ENCODE measurements around the gene BCL2.
"Not testable (repeated sequence)": the region's sequence is repeated elsewhere in the genome, so short reads cannot be mapped to it uniquely, and the experiment has no call there.

The BCL2 gene

GRCh38 chr18:63236921-63237846, 82.4 kb downstream of the BCL2 start:
- DNase-seq (no peak), ATAC-seq (no peak)
- Mint-ChIP-seq H3K36me3 (ENCODE audit: low read depth) (peaks cover 65% of the 10 kb centered on the region), H3K27ac (peak overlapping the region; percentile 91), H3K9me3 (peaks cover 22% of the 10 kb centered on the region), H3K27me3 (no peaks in the 10 kb centered on the region), H3K4me1 (peaks cover 72% of the 10 kb centered on the region), H3K4me3 (no peak overlapping the region)

- H3K4me1 Mint-ChIP-seq: peaks cover 75% of the 10 kb centered on the region
- no peak for ATAC-seq
- peak overlapping the region; percentile 91 for H3K27ac Mint-ChIP-seq
- H3K9me3 Mint-ChIP-seq: peaks cover 22% of the 10 kb centered on the region
- H3K27me3 Mint-ChIP-seq: no peaks in the 10 kb centered on the region
- H3K36me3 Mint-ChIP-seq (ENCODE audit: low read depth): peaks cover 59% of the 10 kb centered on the region
- DNase-seq: no peak
- H3K4me3 Mint-ChIP-seq: peak overlapping the region; percentile 28
These were observed 83.2 kb downstream of the BCL2 start for GRCh38 chr18:63236406-63236805.

- ATAC-seq (peak; percentile 39), DNase-seq (peak; percentile 33)
- H3K27ac Mint-ChIP-seq: peak overlapping the region; percentile 91
- H3K27me3 Mint-ChIP-seq: not testable (repeated sequence)
- peaks cover 22% of the 10 kb centered on the region for H3K9me3 Mint-ChIP-seq
- peaks cover 58% of the 10 kb centered on the region for H3K36me3 Mint-ChIP-seq (ENCODE audit: low read depth)
- peak overlapping the region; percentile 28 for H3K4me3 Mint-ChIP-seq
- peaks cover 75% of the 10 kb centered on the region for H3K4me1 Mint-ChIP-seq
These were observed 83.6 kb downstream of the BCL2 start for GRCh38 chr18:63235920-63236319.

GRCh38 chr18:63234841-63235240, 84.7 kb downstream of the BCL2 start:
- H3K9me3 Mint-ChIP-seq: peaks cover 22% of the 10 kb centered on the region
- peak overlapping the region; percentile 16 for H3K4me3 Mint-ChIP-seq
- peaks cover 82% of the 10 kb centered on the region for H3K4me1 Mint-ChIP-seq
- ATAC-seq: peak; percentile 52
- peak overlapping the region; percentile 90 for H3K27ac Mint-ChIP-seq
- DNase-seq: no peak
- peaks cover 54% of the 10 kb centered on the region for H3K36me3 Mint-ChIP-seq (ENCODE audit: low read depth)
- H3K27me3 Mint-ChIP-seq: no peaks in the 10 kb centered on the region

- ATAC-seq: peak; percentile 22
- H3K27me3 Mint-ChIP-seq: no peaks in the 10 kb centered on the region
- peaks cover 86% of the 10 kb centered on the region for H3K4me1 Mint-ChIP-seq
- no peak for DNase-seq
- peak overlapping the region; percentile 90 for H3K27ac Mint-ChIP-seq
- peaks cover 22% of the 10 kb centered on the region for H3K9me3 Mint-ChIP-seq
- peaks cover 58% of the 10 kb centered on the region for H3K36me3 Mint-ChIP-seq (ENCODE audit: low read depth)
- H3K4me3 Mint-ChIP-seq: peak overlapping the region; percentile 16
These were observed 85.1 kb downstream of the BCL2 start for GRCh38 chr18:63234432-63234831.

GRCh38 chr18:63233334-63233733, 86.2 kb downstream of the BCL2 start:
- peak; percentile 70 for ATAC-seq
- H3K36me3 Mint-ChIP-seq (ENCODE audit: low read depth): peaks cover 53% of the 10 kb centered on the region

GRCh38 chr18:63232826-63233225, 86.7 kb downstream of the BCL2 start:
- H3K36me3 Mint-ChIP-seq (ENCODE audit: low read depth): peaks cover 50% of the 10 kb centered on the region
- no peak for ATAC-seq

More at GRCh38 chr18:63233334-63233733, 86.2 kb downstream of the BCL2 start:
- Mint-ChIP-seq H3K4me3 (peak overlapping the region; percentile 34), H3K4me1 (peaks cover 87% of the 10 kb centered on the region), H3K27ac (peak overlapping the region; percentile 77), H3K27me3 (no peaks in the 10 kb centered on the region), H3K9me3 (peaks cover 22% of the 10 kb centered on the region)
- DNase-seq: peak; percentile 44

GRCh38 chr18:63229971-63230370, 89.6 kb downstream of the BCL2 start:
- Mint-ChIP-seq H3K9me3 (peaks cover 10% of the 10 kb centered on the region), H3K27me3 (no peaks in the 10 kb centered on the region), H3K4me3 (peak overlapping the region; percentile 47), H3K36me3 (ENCODE audit: low read depth) (peaks cover 31% of the 10 kb centered on the region), H3K4me1 (peaks cover 75% of the 10 kb centered on the region), H3K27ac (peak overlapping the region; percentile 37)
- DNase-seq (no peak), ATAC-seq (no peak)

More at GRCh38 chr18:63232826-63233225, 86.7 kb downstream of the BCL2 start:
- Mint-ChIP-seq H3K4me3 (peak overlapping the region; percentile 34), H3K9me3 (peaks cover 22% of the 10 kb centered on the region), H3K27me3 (no peaks in the 10 kb centered on the region), H3K4me1 (peaks cover 88% of the 10 kb centered on the region), H3K27ac (peak overlapping the region; percentile 77)
- no peak for DNase-seq

- Mint-ChIP-seq H3K27ac (no peak overlapping the region), H3K4me3 (no peak overlapping the region), H3K27me3 (no peaks in the 10 kb centered on the region), H3K36me3 (ENCODE audit: low read depth) (peaks cover 28% of the 10 kb centered on the region), H3K4me1 (peaks cover 81% of the 10 kb centered on the region), H3K9me3 (peaks cover 6% of the 10 kb centered on the region)
- ATAC-seq (no peak), DNase-seq (no peak)
These were observed 94.1 kb downstream of the BCL2 start for GRCh38 chr18:63225434-63225833.

- ATAC-seq (peak; percentile 100), DNase-seq (peak; percentile 61)
- peak overlapping the region; percentile 15 for H3K4me3 Mint-ChIP-seq
- peak overlapping the region; percentile 77 for H3K27ac Mint-ChIP-seq
- H3K4me1 Mint-ChIP-seq: peaks cover 81% of the 10 kb centered on the region
- no peaks in the 10 kb centered on the region for H3K27me3 Mint-ChIP-seq
- H3K36me3 Mint-ChIP-seq (ENCODE audit: low read depth): peaks cover 31% of the 10 kb centered on the region
- peaks cover 6% of the 10 kb centered on the region for H3K9me3 Mint-ChIP-seq
These were observed 94.9 kb downstream of the BCL2 start for GRCh38 chr18:63224630-63225029.

GRCh38 chr18:63223837-63224236, 95.7 kb downstream of the BCL2 start:
- no peak for ATAC-seq
- H3K4me1 Mint-ChIP-seq: peaks cover 82% of the 10 kb centered on the region

GRCh38 chr18:63220903-63221302, 98.7 kb downstream of the BCL2 start:
- H3K4me1 Mint-ChIP-seq: peaks cover 94% of the 10 kb centered on the region
- H3K27me3 Mint-ChIP-seq: no peaks in the 10 kb centered on the region
- DNase-seq (no peak), ATAC-seq (peak; percentile 15)
- H3K4me3 Mint-ChIP-seq: no peak overlapping the region
- peaks cover 38% of the 10 kb centered on the region for H3K36me3 Mint-ChIP-seq (ENCODE audit: low read depth)
- H3K9me3 Mint-ChIP-seq: peaks cover 15% of the 10 kb centered on the region
- peak overlapping the region; percentile 83 for H3K27ac Mint-ChIP-seq

More at GRCh38 chr18:63223837-63224236, 95.7 kb downstream of the BCL2 start:
- Mint-ChIP-seq H3K36me3 (ENCODE audit: low read depth) (peaks cover 33% of the 10 kb centered on the region), H3K9me3 (peaks cover 9% of the 10 kb centered on the region), H3K4me3 (peak overlapping the region; percentile 15), H3K27ac (peak overlapping the region; percentile 77), H3K27me3 (no peaks in the 10 kb centered on the region)
- DNase-seq: no peak

- no peaks in the 10 kb centered on the region for H3K27me3 Mint-ChIP-seq
- peak overlapping the region; percentile 99 for H3K27ac Mint-ChIP-seq
- H3K4me1 Mint-ChIP-seq: peaks cover 98% of the 10 kb centered on the region
- H3K4me3 Mint-ChIP-seq: peak overlapping the region; percentile 73
- ATAC-seq: no peak
- H3K9me3 Mint-ChIP-seq: peaks cover 15% of the 10 kb centered on the region
- H3K36me3 Mint-ChIP-seq (ENCODE audit: low read depth): peaks cover 45% of the 10 kb centered on the region
- no peak for DNase-seq
These were observed 101.1 kb downstream of the BCL2 start for GRCh38 chr18:63218472-63218871.

- Mint-ChIP-seq H3K36me3 (ENCODE audit: low read depth) (peaks cover 45% of the 10 kb centered on the region), H3K4me1 (peaks cover 98% of the 10 kb centered on the region), H3K27ac (peak overlapping the region; percentile 99), H3K9me3 (peaks cover 10% of the 10 kb centered on the region), H3K27me3 (no peaks in the 10 kb centered on the region), H3K4me3 (peak overlapping the region; percentile 73)
- peak; percentile 27 for ATAC-seq
- DNase-seq: no peak
These were observed 102.9 kb downstream of the BCL2 start for GRCh38 chr18:63216516-63217311.

All from activated naive CD8-positive, alpha-beta T cell treated with anti-CD3 and anti-CD28 coated beads, Interleukin-2, amount 50 U/mL, for 24 hours (primary cell).